ENCODE measurements around the gene CTIF. TPM values are rescaled to one million over a fixed set of nuclear protein-coding genes. Genes with fewer than 3 reads are reported as not detected.

CTIF gene
- total and polyA plus RNA-seq, 2 donors (not counting 1 experiment from before 2014, with no cell fraction given) = 27.2 to 28.1 TPM

DNA sequence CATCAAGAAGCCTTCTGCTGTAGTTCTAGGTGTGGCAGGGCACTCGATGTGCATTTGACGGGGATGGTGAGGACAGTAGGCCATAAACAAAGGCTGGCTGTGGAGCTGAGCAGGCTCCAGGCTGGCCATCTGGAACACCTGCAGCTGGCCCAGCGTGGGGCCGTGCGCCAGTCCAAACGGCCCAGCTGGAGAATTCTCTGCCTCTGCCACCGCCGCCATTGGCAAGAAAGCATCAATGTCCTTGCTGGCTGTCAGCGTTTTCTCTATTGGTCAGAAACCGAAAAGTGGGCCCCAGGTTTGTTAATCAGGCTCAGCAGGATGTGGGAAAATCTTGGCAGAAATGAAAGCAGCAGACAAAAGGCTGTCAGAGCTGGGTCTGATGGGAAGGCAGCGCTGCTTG, 24.0 kb upstream of the CTIF start:
- H2AFZ ChIP-seq (ENCODE audit: low read length) = no peak overlapping the region
- no peaks in the 10 kb centered on the region for H4K20me1 ChIP-seq (ENCODE audit: control insufficient read depth, extremely low read depth, insufficient read depth, low read length)
- no peak overlapping the region for H3K27ac ChIP-seq (ENCODE audit: insufficient read depth, low read length)
- H3K4me1 ChIP-seq (ENCODE audit: control insufficient read depth, extremely low read depth, insufficient read depth, low read length) = no peaks in the 10 kb centered on the region
- no peak overlapping the region for H3K4me3 ChIP-seq (replicated peaks in 1 of 4; ENCODE audit: control extremely low read depth in 1 of 4, insufficient read depth in 1 of 4, low read depth in 3 of 4, low read length in 4 of 4)
- H3K9me3 ChIP-seq (ENCODE audit: control insufficient read depth, insufficient read depth, low read depth, low read length) = no peaks in the 10 kb centered on the region
- no peaks in the 10 kb centered on the region for H3K79me2 ChIP-seq (ENCODE audit: control insufficient read depth, insufficient read depth, low read length)
- TF ChIP-seq EZH2 (IDR thresholded peaks at IDR 0.05; ENCODE audit: low read length, missing control alignments) = no peak
- TF ChIP-seq CTCF (conservative IDR thresholded peaks at IDR 0.05 in 1 of 2, IDR thresholded peaks at IDR 0.05 in 1 of 2; ENCODE audit: low read depth in 1 of 2, low read length in 2 of 2) = no peak
- no peaks in the 10 kb centered on the region for H3K27me3 ChIP-seq (ENCODE audit: control insufficient read depth, insufficient read depth, low read length)
- H3K4me2 ChIP-seq (ENCODE audit: extremely low read depth, insufficient read depth, low read length) = no peak overlapping the region
- no peak overlapping the region for H3K9ac ChIP-seq (ENCODE audit: insufficient read depth, low read length)
- no peak for DNase-seq (ENCODE audit: low read depth in 2 of 2)
- H3K36me3 ChIP-seq (ENCODE audit: control insufficient read depth, insufficient read depth, low read length) = no peaks in the 10 kb centered on the region

GRCh38 chr18:48517048-48517447, 21.8 kb upstream of the CTIF start:
- Histone ChIP-seq H4K20me1 (ENCODE audit: control insufficient read depth, extremely low read depth, insufficient read depth, low read length) (no peaks in the 10 kb centered on the region), H3K79me2 (ENCODE audit: control insufficient read depth, insufficient read depth, low read length) (no peaks in the 10 kb centered on the region), H3K4me3 (replicated peaks in 1 of 4; ENCODE audit: control extremely low read depth in 1 of 4, insufficient read depth in 1 of 4, low read depth in 3 of 4, low read length in 4 of 4) (no peak overlapping the region), H3K9me3 (ENCODE audit: control insufficient read depth, insufficient read depth, low read depth, low read length) (no peaks in the 10 kb centered on the region), H3K9ac (ENCODE audit: insufficient read depth, low read length) (no peak overlapping the region), H3K27ac (ENCODE audit: insufficient read depth, low read length) (no peak overlapping the region), H3K4me2 (ENCODE audit: extremely low read depth, insufficient read depth, low read length) (no peak overlapping the region), H2AFZ (ENCODE audit: low read length) (no peak overlapping the region), H3K36me3 (ENCODE audit: control insufficient read depth, insufficient read depth, low read length) (no peaks in the 10 kb centered on the region), H3K27me3 (ENCODE audit: control insufficient read depth, insufficient read depth, low read length) (peaks cover 9% of the 10 kb centered on the region), H3K4me1 (ENCODE audit: control insufficient read depth, extremely low read depth, insufficient read depth, low read length) (no peaks in the 10 kb centered on the region)
- TF ChIP-seq CTCF (conservative IDR thresholded peaks at IDR 0.05 in 1 of 2, IDR thresholded peaks at IDR 0.05 in 1 of 2; ENCODE audit: low read depth in 1 of 2, low read length in 2 of 2) = no peak
- no peak for TF ChIP-seq EZH2 (IDR thresholded peaks at IDR 0.05; ENCODE audit: low read length, missing control alignments)
- no peak for DNase-seq (ENCODE audit: low read depth in 2 of 2)

DNA sequence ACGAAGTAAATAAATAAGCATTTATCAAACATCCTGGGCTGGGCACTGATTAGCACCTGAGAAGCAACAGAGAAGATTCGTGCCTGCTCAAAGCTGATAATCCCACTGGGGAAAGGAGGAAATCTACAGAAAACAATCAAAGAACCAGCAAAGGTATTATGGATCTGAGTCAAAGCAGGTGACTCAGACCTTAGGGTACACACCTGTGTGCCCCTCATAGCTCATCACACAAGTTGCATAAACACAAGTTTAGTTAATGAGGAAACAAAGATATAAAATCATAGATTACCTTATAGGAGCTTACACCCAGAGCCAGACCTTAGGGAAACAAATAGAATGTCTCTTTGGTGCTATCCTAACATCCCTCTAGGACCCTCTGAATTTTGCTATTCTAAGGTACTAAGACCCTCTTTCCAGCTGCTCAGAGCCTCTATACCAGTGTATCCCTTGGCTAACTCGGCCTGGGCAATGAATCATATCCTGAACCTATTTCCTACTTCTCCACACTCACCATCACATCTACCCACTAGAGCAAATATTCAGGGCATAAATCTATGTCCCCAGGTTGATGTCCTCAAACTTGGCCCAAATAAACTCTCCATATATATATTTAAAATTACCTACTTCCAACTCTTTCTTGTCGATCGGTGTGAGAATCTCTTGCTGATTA, 19.3 kb upstream of the CTIF start:
- no peak for TF ChIP-seq EZH2 (IDR thresholded peaks at IDR 0.05; ENCODE audit: low read length, missing control alignments)
- TF ChIP-seq CTCF (conservative IDR thresholded peaks at IDR 0.05 in 1 of 2, IDR thresholded peaks at IDR 0.05 in 1 of 2; ENCODE audit: low read depth in 1 of 2, low read length in 2 of 2) = no peak

More for the DNA sequence above, 19.3 kb upstream of the CTIF start:
- no peaks in the 10 kb centered on the region for H4K20me1 ChIP-seq (ENCODE audit: control insufficient read depth, extremely low read depth, insufficient read depth, low read length)
- H3K27ac ChIP-seq (ENCODE audit: insufficient read depth, low read length) = no peak overlapping the region
- H3K79me2 ChIP-seq (ENCODE audit: control insufficient read depth, insufficient read depth, low read length) = no peaks in the 10 kb centered on the region
- H3K4me3 ChIP-seq (replicated peaks in 1 of 4; ENCODE audit: control extremely low read depth in 1 of 4, insufficient read depth in 1 of 4, low read depth in 3 of 4, low read length in 4 of 4) = no peak overlapping the region
- no peaks in the 10 kb centered on the region for H3K9me3 ChIP-seq (ENCODE audit: control insufficient read depth, insufficient read depth, low read depth, low read length)
- H3K9ac ChIP-seq (ENCODE audit: insufficient read depth, low read length) = no peak overlapping the region
- H2AFZ ChIP-seq (ENCODE audit: low read length) = no peak overlapping the region
- DNase-seq (ENCODE audit: low read depth in 2 of 2) = no peak
- H3K4me1 ChIP-seq (ENCODE audit: control insufficient read depth, extremely low read depth, insufficient read depth, low read length) = no peaks in the 10 kb centered on the region
- H3K36me3 ChIP-seq (ENCODE audit: control insufficient read depth, insufficient read depth, low read length) = no peaks in the 10 kb centered on the region
- peaks cover 13% of the 10 kb centered on the region for H3K27me3 ChIP-seq (ENCODE audit: control insufficient read depth, insufficient read depth, low read length)
- H3K4me2 ChIP-seq (ENCODE audit: extremely low read depth, insufficient read depth, low read length) = no peak overlapping the region
